ENCODE results near the gene OR2L2. TPM values are rescaled to one million over a fixed set of nuclear protein-coding genes. Genes with fewer than 3 reads are reported as not detected.

Gene OR2L2, protein sequence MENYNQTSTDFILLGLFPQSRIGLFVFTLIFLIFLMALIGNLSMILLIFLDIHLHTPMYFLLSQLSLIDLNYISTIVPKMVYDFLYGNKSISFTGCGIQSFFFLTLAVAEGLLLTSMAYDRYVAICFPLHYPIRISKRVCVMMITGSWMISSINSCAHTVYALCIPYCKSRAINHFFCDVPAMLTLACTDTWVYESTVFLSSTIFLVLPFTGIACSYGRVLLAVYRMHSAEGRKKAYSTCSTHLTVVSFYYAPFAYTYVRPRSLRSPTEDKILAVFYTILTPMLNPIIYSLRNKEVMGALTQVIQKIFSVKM
- total RNA-seq = not detected in 2 replicates

DNA sequence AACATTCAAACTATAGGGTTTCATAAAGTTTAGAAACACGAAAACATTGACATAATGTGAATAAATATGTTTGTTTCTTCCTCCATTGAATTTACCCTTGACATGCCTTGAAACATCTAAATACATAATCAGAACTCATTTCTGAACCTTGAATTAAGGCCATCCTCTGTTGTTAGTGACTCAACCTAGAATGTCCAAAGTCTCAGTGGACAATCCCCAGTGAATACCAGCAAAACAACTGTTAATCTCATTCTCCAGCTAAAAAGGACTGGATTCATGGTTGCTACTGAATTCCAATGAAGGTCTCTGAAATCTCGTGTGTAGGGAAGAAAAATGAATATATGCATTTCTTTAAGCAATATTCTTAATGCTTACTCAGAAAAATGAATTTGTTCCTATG is at the start of gene OR2L2:
Gene OR2L2 (plus strand): TSS at position 301 of the 400 bp plus-strand sequence. CDS start 8,198 bp downstream, outside the sequence.

DNA sequence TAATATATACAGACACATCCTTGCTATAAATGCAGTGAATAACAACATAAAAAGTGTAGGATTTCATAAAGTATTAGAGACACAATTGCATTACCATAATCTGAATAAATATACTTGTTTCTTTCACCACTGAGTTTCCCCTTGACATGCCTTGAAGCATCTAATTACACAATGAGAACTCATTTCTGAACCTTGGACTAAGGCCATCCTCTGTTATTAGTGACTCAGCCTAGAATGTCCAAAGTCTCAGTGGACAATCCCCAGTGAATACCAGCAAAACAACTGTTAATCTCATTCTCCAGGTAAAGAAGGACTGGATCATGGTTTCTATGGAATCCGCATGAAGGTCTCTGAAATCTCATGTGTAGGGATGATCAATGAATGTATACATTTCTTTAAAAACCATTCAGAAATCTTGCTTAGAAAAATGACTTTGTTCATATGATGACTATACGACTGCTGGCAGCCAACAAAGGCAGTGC is 16.6 kb upstream of the OR2L2 start, which contains the start of gene OR2L5:
Gene OR2L5 (plus strand): TSS at position 432 of the 482 bp plus-strand sequence. CDS start 8,288 bp downstream, outside the sequence.

DNA sequence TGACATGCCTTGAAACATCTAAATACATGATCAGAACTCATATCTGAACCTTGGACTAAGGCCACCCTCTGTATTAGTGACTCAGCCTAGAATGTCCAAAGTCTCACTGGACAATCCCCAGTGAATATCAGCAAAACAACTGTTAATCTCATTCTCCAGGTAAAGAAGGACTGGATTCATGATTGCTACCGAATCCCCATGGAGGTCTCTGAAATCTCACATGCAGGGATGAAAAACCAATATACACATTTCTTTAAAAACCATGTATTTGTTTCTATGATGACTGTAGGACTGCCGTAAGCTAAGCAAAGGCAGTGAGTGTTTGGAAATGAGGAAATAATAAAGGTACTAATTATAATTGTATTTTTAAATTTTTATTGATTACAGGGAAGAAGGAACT is 16.7 kb downstream of the OR2L2 start, which contains the start of gene OR2L3:
Gene OR2L3 (plus strand): TSS at position 301 of the 400 bp plus-strand sequence. CDS start 13,846 bp downstream, outside the sequence.

Other genes starting within 250 kb of the OR2L2 start
- gene OR14A16, start 206.0 kb upstream of the OR2L2 start, total RNA-seq = not detected in 2 replicates
- gene OR11L1, start 188.2 kb upstream of the OR2L2 start, total RNA-seq = not detected in 2 replicates
- 0.09 and 0.58 TPM in 2 replicates for gene TRIM58, start 172.9 kb upstream of the OR2L2 start, total RNA-seq
- gene OR2W3, start 134.5 kb upstream of the OR2L2 start, total RNA-seq = 0.12 TPM in 1 of 2 replicates, not detected in the other
- not detected in 2 replicates for gene OR2T8, start 109.8 kb upstream of the OR2L2 start, total RNA-seq
- not detected in 2 replicates for gene OR2AJ1, start 105.2 kb upstream of the OR2L2 start, total RNA-seq
- gene OR2L8, start 81.2 kb upstream of the OR2L2 start, total RNA-seq = not detected in 2 replicates
- gene OR2AK2, start 64.8 kb upstream of the OR2L2 start, total RNA-seq = not detected in 2 replicates
- not detected in 2 replicates for gene OR2L5, start 16.4 kb upstream of the OR2L2 start, total RNA-seq
- gene OR2L3, start 16.8 kb downstream of the OR2L2 start, total RNA-seq = not detected in 2 replicates
- gene OR2L13, start 65.1 kb downstream of the OR2L2 start, total RNA-seq = not detected in 2 replicates
- not detected in 2 replicates for gene OR2M5, start 115.1 kb downstream of the OR2L2 start, total RNA-seq
- gene OR2M2, start 144.8 kb downstream of the OR2L2 start, total RNA-seq = not detected in 2 replicates
- not detected in 2 replicates for gene OR2M3, start 167.2 kb downstream of the OR2L2 start, total RNA-seq
- gene OR2M4, start 201.3 kb downstream of the OR2L2 start, total RNA-seq = not detected in 2 replicates
- gene OR2T33, start 247.9 kb downstream of the OR2L2 start, total RNA-seq = not detected in 2 replicates

All from pericardium fibroblast (primary cell).